DMS79 (cell line): ENCODE data around the gene SFRP5.

Experiments used
- DNase-seq: peaks from one replicate; lab custom pipeline; 2025; lab: John Stamatoyannopoulos, UW

Gene SFRP5

DNA sequence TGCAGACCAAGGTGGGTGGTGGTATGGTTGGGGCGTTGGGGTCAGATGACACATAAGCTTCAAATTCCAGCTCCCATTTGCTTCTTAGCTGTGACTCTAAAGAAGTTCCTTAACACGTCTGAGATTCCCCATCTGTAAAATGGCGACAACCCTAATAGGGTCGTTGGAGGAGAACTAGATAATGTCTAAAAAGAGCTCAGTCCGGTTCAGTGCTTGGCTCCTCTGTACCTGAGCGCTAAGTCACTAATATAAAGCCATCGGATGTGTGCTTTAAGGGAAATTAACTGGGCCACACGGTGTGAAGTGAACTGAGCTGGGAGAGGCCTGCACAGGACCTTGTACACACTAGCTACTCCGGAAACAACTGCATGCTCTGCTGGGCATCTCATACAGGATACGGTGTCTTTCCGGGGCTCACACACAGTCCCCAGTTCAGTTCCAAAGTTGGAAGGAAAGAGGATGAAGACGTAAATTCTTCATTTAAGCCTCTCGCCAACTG is 35.3 kb downstream of the SFRP5 start:
- no peak for DNase-seq

GRCh38 chr10:97734021-97734420 is 37.8 kb downstream of the SFRP5 start:
- no peak for DNase-seq

- DNase-seq, result no peak
Observed at GRCh38 chr10:97733256-97733655, 38.5 kb downstream of the SFRP5 start.

DNA sequence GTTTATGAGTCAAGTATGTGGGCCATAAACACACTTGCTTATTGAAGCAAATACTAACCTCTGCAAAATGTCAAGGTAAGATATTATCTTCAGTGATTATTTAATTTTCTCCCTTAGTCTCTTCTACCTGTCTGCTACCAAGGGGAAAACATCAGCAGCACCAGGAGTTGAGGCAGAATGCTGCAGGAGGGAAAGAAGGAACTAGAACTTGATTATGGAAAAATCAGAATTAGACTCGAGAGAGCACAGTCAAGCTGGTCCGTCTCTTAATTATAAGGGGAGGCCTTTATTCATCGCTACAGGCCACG is 39.8 kb downstream of the SFRP5 start:
- no peak for DNase-seq

DNA sequence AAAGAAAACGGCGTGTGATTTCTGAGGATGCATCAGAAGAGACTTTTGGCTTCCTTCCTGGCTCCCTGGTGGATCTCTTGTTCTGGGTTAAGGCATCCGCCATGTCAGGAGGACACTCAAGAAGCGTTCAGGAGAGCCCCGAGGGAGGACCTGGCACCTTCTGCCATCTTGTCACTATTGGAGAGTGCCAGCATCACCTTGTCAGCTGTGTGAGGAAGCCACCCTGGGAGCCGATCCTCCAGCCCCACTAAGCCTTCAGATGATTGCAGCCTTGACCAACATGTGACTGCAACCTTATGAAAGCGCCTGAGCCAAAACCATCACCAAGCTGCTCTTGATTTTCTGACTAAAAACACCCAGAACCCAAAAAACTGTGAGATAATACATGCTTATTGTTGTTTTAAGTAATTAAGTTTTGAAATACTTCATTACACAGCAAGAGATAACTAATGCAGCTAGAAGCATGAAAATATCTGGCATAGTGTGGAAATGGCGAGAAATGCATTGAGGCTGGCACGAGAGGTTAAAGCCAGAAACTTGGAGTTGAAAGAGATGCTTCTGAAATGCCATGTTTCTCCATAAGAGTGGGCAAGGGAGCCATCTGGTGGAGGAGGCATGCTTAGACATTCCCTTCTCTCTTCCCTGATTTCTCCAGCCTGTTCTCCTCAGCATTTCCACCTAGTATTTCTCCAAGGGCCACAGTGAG is 40.3 kb downstream of the SFRP5 start:
- peak; percentile 29 for DNase-seq

DNA sequence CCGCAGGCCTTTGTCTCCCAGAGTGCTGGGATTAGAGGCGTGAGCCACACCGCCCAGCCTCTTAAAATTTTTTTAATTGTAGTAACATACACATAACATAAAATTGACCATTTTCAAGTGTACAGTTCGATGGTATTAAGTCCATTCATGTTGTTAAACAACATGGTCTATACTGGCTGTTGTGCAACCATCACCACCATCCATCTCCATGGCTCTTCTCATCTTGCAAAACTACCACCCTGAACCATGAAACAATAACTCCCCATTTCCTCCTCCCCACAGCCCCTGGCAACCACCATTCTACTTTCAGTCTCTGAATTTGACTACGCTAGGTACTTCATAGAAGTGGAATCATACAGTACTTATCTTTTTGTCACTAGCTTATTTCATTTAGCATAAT is 42.8 kb downstream of the SFRP5 start:
- no peak for DNase-seq

DNA sequence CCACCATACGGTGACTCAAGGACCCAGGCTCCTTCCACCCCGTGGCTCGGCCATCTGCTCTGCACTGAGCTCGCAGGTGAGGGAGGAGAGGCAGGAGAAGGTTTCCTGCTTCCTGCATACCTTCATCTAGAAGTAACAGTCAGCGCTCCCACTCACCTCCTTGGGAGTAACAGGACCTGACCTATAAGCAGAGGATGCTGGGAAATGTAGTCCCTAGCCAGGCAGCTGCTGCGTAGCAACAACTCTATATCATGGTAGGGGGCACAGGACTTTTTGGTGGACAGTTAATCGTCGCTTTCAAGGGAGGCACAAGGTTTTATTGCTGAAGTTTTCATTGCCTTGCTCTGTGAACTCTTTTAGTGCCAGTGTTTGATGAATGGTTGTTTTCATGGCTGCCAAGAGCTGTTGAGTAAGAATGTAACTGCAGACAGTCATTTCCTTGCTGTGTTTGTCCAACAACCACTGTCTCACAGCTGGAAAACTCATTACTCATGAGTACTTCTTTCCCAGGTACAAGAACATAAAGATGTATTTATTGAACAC is 45.1 kb downstream of the SFRP5 start:
- no peak for DNase-seq

DNA sequence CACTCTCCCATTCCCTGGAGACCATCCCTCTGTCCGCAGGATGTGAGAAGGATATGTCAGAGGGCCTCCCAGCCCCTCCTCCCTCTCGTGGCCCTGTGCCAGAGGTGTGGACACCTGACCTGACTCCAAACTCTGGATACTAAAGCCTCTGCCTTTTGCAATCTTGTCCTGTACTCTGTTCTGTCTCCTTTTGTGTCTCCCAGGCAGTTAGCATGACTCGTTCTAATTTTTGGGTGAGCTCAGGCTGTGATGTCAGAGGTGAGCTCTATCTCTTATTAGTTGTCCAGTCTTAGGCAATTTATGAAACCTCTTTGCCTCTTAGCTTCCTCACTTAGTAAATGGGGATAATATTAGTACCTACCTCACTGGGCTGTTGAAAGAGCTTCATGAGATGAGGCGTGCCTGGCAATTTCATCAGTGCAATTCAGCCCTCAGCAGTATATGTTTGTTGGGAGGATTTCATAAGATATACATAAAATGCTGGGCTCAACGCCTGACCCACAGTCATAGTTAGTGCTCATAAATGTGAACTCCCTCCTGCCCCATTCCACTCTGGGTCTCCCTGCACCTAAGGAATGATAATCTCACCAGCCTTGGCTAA is 47.4 kb downstream of the SFRP5 start:
- DNase-seq, result no peak

- no peak for DNase-seq
Observed at GRCh38 chr10:97723001-97723400, 48.8 kb downstream of the SFRP5 start.

DNA sequence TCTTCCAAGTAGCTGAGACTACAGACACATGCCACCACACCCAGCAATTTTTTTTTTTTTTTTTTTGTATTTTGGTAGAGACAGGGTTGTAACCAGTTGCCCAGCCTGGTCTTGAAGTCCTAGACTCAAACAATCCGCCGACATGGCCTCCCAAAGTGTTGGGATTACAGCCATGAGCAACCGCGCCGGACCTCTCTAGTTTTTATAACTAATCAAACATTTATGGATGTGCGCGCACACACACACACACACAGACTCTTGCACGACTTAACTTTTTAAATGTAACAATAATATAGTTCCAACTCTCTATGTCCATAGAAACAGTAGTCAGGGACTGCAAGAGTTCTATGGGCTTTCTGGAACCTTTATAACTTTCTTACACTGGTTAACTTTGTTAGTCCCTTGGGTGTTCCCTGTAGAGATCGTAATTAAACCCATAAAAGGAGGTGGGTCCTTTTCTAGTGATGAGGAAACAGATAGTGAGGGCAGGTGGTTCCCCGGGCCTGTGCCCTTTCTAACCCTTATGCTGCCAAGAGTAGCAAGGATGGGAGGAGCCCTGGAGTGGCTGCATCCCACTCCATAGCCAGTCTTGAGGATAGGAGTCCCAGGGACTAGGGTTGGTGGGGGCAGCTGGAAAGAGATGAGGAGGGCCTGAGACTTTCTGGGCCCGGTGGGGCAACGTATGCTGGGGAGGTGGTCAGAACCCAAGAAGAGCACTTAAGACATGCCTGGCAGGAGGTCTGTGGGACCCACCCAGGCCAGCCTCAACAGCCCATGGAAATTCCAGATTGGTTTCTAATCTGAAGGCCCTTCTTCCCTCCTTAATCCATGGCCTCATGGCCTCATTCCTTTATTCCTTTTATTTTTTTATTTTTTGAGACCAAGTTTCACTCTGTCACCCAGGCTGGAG is 49.7 kb downstream of the SFRP5 start:
- no peak for DNase-seq

- DNase-seq, result no peak
Observed at GRCh38 chr10:97719602-97720001, 52.2 kb downstream of the SFRP5 start.

- DNase-seq, result peak; percentile 47
Observed at GRCh38 chr10:97718659-97719142, 53.1 kb downstream of the SFRP5 start.

- DNase-seq, result no peak
Observed at GRCh38 chr10:97718178-97718577, 53.6 kb downstream of the SFRP5 start.

DNA sequence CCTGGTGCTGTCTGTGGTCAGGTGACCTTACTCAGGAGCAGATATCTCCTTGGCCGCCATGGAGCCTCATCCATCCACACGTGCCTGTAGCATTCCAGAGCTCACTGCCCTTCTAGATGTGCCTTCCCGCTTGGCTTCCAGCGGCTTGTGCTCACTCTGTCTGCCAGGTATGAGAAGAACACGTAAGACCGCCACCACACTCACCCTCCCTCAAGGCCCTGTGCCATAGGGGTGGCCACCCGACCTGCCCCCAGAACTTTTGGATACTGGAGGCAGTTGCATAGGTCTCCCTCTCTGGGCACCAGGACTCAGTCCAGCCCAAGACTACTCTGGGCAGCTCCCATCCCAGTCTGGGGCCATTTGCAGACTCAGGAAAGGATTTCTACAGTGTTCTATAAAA is 54.2 kb downstream of the SFRP5 start:
- DNase-seq, result no peak
